SIG-M5 (cell line): ENCODE data around the gene LARP6.
"Not testable (repeated sequence)": the region's sequence is repeated elsewhere in the genome, so short reads cannot be mapped to it uniquely, and the experiment has no call there.

Experiments
- DNase-seq: peaks from one replicate; lab custom pipeline; 2025; lab: John Stamatoyannopoulos, UW

Gene LARP6

DNA sequence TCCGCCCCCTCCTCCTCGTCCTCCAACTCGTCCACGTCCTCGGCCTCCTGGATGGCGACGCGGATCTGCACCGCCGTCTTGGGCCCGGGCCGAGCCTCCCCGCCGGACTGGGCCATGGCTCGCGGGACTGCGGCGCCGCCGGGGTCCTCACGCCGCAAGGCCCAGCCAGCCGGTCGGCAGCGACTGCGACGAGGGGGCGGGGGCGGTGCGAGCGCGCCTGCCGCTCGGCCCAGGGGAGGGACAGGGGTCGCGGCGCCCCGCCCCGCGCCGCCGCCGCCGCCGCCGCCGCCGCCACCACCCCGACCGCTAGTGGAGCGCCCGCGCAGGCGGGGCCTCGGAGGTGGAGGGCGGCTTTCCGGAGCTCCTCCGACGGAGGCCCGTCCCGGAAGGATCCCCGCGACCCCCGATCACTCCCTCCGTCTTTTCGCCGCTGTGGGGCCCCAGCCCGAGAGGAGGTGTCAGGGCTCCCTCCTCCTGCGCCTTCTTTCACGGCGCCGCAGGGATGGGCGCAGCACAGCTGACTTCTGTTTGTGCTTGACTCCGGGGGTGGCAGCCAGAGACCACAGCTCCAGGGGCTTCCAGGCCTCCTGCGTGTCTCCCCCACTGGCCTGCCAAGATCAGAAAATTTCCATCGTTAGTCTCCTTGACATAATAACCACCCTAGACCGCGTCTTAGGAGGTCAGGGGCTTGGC, at the start of gene LARP6:
Gene LARP6 (minus strand): TSS at position 185 of the 693 bp plus-strand sequence. CDS start 69 bp downstream, at position 116.
- no peak for DNase-seq

DNA sequence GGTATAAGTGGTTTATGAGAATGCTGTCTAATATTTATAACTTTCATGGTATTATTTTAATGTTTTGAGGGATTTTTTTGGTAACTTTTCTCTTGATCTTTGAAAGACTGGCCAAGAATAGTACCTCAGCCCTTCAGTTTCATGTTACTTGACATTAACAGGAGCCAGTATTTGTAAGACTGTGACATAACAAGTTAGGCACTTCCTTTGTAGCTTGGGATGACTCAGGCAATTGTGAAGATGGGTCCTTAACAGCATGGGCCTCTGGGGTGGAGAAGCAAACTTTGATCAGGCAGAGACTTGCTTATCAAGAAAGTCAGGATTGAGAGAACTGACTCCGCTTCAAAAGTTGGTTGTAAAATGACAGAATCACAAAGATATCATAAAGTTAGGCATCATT, 48.1 kb upstream of the LARP6 start:
- no peak for DNase-seq

DNA sequence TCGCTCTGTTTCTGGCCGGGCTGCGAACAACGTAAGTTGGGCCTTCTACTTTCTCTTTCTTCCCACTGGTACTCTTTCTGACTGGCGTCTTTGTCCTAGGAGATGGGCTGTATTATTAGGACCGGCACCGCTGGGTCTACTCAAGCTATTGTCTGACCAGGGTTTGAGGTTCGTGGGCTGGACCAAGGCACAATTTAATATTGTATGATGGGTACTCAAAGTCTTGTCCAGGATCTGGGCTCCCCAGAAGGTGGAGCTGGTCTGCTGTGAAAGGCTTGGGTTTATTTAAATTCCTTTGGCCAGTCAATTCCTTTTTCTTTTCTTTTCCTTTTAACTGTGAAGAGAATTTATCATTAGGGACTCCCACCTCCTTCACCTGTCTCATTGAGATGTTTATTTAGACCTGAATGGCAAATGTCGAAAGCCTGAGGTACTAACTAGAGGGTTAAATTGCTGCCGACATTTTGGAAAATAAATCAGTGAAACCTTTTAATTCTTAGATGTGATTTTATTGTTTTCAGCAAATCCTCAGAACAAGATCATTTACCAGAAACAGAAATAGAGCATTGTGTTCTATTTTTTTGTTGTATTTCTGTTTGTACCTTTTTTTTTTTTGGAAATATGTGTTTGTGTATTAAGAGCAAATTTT, 39.1 kb upstream of the LARP6 start:
- DNase-seq, result no peak

DNA sequence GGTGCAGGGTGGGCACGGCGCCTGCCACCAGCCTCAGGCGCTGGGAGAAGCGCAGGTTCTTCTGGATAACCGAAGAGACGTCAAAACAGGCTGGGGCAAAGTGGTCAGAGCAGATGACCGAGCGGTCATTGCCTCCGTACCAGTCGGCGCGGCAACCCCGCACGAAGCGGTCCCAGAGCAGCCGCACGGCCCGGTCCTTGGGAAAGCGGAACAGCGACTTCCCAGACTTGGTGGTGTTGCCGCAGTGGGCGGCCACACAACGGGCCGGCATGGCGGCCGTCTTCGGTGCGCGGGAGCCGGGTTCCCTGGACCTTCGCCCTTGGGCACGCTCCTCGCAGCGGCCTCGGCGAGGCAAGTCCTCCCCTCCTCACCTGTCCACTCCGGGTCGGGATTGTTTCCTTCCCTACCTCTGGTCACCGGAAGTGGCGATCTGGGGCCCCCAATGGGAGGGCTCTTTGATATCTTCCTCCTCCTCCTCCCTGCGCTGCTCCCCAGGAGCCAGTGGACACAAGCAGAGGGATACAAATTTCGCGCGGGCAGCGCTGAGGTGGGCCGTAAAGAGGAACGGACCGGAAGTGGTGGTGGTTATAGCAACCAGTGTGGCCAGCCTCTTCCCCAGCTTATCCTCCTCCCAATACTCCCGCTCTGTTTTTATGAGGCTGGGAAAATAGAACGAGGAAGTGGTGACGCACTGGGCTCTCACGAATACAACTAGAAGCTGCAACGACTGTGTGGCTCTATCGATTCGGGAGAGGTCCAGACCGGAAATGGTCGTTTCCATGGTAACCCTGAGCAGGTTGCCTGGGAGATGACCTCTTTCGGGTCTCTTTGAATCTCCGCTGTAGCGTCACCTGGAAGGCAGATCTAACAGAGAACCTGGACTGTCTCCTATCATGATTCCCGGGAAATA, 38.3 kb upstream of the LARP6 start, which contains the start of the genes LRRC49 and THAP10:
Gene LRRC49 (plus strand): TSS at position 825 of the 910 bp plus-strand sequence. CDS start 69 bp downstream, at position 894.
Gene THAP10 (minus strand): TSS at position 432 of the 910 bp plus-strand sequence. CDS start 161 bp downstream, at position 271.
- peak; percentile 18 for DNase-seq

DNA sequence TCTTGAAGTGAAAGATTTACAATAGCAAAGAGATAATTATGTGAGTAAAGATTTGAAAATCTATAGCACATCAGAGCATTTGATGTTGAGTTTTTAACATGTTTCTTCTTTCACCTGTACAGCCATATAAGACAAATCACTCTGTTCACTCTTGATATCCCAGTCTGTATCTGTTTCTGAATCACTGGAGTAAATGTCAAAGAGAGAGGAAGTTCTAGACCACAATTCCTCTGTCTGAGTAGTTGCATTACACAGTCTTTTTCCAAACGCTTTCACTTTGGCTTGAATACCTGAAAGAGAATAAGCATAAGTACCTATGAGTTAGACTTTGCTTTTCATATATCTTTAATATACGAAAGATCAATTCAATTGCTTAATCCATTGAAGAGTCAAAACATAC, 28.4 kb upstream of the LARP6 start:
- no peak for DNase-seq

GRCh38 chr15:70880781-70881180, 26.8 kb upstream of the LARP6 start:
- DNase-seq, result no peak

DNA sequence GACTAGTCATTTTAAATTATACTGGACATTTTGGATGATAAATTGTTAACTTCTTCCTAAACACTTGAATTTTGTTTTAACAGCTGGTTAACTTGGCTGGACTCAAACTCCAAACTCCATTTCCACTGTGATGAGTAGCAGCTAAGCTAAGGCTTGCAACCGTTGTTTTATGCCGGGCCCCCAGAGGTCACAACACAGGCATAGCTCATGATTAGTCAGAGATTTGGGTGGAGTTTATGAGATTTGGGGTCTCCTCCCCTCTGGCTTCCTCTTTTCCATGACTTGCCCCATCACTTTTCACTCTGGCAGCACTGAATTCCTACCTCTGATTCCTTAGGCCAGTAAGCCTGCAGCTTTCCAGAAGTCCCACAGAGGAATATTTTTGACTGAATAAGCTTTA, 25.4 kb upstream of the LARP6 start:
- no peak for DNase-seq

- DNase-seq, result no peak
Observed at GRCh38 chr15:70876683-70877082, 22.7 kb upstream of the LARP6 start.

- DNase-seq, result no peak
Observed at GRCh38 chr15:70876011-70876410, 22.1 kb upstream of the LARP6 start.

DNA sequence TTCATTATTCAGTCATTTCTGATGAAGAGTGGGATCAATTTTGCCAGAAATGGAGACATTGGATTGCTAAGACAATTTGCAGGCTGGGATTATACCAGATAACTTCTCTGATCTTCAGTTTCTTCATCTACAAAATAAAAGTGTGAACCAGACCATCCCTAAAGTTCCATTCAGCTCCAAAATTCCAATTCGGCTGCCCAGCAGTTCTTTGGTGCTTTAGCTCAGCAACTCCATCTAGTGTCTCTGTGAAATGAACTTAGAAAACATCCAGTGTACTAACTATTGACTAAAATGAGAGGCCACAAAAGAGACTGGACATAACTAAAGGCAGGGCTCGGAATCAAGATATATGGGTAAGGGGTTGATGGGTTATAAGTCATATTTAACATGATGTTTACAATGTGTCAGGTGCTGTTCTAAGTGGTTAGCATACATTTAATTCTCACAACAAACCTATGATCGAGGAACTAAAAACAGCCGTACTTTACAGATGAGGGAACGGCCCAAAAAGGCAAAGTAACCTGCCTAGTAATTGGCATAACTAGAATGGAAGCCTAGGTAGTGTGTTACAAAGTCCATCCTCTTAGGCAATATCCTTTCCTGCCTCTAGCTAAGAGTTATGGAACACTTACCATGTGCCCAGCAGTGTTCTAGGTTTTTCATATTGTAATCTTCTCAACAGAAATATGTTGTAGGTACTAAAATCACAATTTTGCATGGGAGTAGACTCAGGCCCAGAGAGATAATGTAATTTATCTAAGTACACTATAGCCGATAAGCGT, 21.2 kb upstream of the LARP6 start:
- no peak for DNase-seq

- DNase-seq, result no peak
Observed at GRCh38 chr15:70873232-70874054, 19.5 kb upstream of the LARP6 start.

DNA sequence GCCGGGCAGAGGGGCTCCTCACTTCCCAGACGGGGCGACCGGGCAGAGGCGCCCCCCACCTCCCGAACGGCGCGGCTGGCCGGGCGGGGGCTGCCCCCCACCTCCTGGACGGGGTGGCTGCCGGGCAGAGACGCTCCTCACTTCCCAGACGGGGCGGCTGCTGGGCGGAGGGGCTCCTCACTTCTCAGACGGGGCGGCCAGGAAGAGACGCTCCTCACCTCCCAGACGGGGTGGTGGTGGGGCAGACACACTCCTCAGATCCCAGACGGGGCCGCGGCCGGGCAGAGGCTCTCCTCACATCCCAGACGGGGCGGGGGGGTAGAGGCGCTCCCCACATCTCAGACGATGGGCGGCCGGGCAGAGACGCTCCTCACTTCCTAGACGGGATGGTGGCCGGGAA, 17.5 kb upstream of the LARP6 start:
- not testable (repeated sequence) for DNase-seq

- no peak for DNase-seq
Observed at GRCh38 chr15:70870051-70870450, 16.1 kb upstream of the LARP6 start.

- no peak for DNase-seq
Observed at GRCh38 chr15:70869346-70869745, 15.4 kb upstream of the LARP6 start.

DNA sequence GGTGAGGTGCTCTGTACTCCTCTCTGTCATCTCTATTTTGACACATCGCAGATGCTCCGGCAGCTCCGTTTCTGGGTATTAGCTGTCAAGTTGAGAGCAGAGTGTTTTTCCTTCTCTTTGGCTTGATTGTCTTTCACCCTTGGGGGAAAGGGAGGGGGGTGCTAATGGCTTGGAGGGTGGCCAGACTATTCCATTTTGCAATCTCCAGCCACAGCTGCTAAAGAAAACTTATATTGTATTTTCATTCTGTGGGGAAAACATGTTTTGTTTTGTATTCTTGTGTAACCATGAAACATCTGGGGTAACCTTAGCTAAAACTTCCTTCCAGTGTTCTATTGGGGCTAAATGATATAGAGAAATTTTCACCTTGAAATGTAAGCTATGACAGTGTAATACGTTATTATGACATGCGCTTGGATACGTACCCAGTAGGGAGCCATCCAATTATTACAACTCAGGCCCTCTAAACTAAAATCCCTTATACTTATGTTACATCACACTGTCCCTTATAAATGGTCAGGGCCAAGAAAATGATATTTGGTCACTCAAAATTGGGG, 14.0 kb upstream of the LARP6 start:
- DNase-seq, result no peak

GRCh38 chr15:70866982-70867641, 13.2 kb upstream of the LARP6 start:
- no peak for DNase-seq

GRCh38 chr15:70863450-70864218, 9.7 kb upstream of the LARP6 start:
- no peak for DNase-seq

GRCh38 chr15:70859998-70860397, 6.0 kb upstream of the LARP6 start:
- no peak for DNase-seq

GRCh38 chr15:70859322-70859908, 5.5 kb upstream of the LARP6 start:
- no peak for DNase-seq
